GM11168 (cell line): ENCODE results near the gene POLR1F.
"Not testable (repeated sequence)": the region's sequence is repeated elsewhere in the genome, so short reads cannot be mapped to it uniquely, and the experiment has no call there.

Experiments used
- in situ Hi-C: fragments of 300-500 bp; cut with MboI; formaldehyde crosslinking; loops from one replicate; pipeline ENCODE4 v1.12.0; 2022; ENCODE audit warnings: low sequenced_read_pairs; ENCODE audit not compliant: unreplicated experiment

Gene POLR1F

GRCh38 chr7:19708397-19709248 is at the start of gene POLR1F:
TSS of gene POLR1F (minus strand) at chr7:19709037. CDS start at chr7:19709016, 21 bp downstream.
- in situ Hi-C loops, result no loop called here

GRCh38 chr7:19754521-19755116 is 45.8 kb upstream of the POLR1F start:
- in situ Hi-C loops, result loop anchor here (25.0 kb wide), 3 partner anchors 408 to 833 kb away; partner anchors contain the start of gene ITGB8

GRCh38 chr7:19752020-19752419 is 43.2 kb upstream of the POLR1F start:
- in situ Hi-C loops, result loop anchor here (25.0 kb wide), 3 partner anchors 410 to 835 kb away; partner anchors contain the start of gene ITGB8

- in situ Hi-C loops, result loop anchor here (25.0 kb wide), 3 partner anchors 413 to 838 kb away; partner anchors contain the start of gene ITGB8
Measured at GRCh38 chr7:19749658-19750057, 40.8 kb upstream of the POLR1F start.

GRCh38 chr7:19747740-19748339 is 39.0 kb upstream of the POLR1F start:
- in situ Hi-C loops, result no loop called here

- in situ Hi-C loops, result no loop called here
Measured at GRCh38 chr7:19744075-19744474, 35.2 kb upstream of the POLR1F start.

- in situ Hi-C loops, result no loop called here
Measured at GRCh38 chr7:19728716-19729115, 19.9 kb upstream of the POLR1F start.

GRCh38 chr7:19725770-19726169 is 16.9 kb upstream of the POLR1F start:
- in situ Hi-C loops, result no loop called here

- in situ Hi-C loops, result no loop called here
Measured at GRCh38 chr7:19715499-19715898, 6.7 kb upstream of the POLR1F start.

GRCh38 chr7:19713676-19714075 is 4.8 kb upstream of the POLR1F start:
- in situ Hi-C loops, result no loop called here

- in situ Hi-C loops, result no loop called here
Measured at GRCh38 chr7:19709249-19709578, 377 bp upstream of the POLR1F start.

- in situ Hi-C loops, result no loop called here
Measured at GRCh38 chr7:19707240-19707639, 1.6 kb downstream of the POLR1F start.

- in situ Hi-C loops, result no loop called here
Measured at GRCh38 chr7:19705663-19706062, 3.2 kb downstream of the POLR1F start.

- in situ Hi-C loops, result no loop called here
Measured at GRCh38 chr7:19701471-19701870, 7.4 kb downstream of the POLR1F start.

- in situ Hi-C loops, result no loop called here
Measured at GRCh38 chr7:19700936-19701335, 7.9 kb downstream of the POLR1F start.

GRCh38 chr7:19698331-19698730 is 10.5 kb downstream of the POLR1F start:
- in situ Hi-C loops, result no loop called here

GRCh38 chr7:19696926-19697325 is 11.9 kb downstream of the POLR1F start:
- in situ Hi-C loops, result no loop called here

GRCh38 chr7:19692111-19692828 is 16.6 kb downstream of the POLR1F start:
- in situ Hi-C loops, result no loop called here

- in situ Hi-C loops, result no loop called here
Measured at GRCh38 chr7:19690736-19691135, 18.1 kb downstream of the POLR1F start.

- in situ Hi-C loops, result not testable (repeated sequence)
Measured at GRCh38 chr7:19689130-19689529, 19.7 kb downstream of the POLR1F start.

- in situ Hi-C loops, result no loop called here
Measured at GRCh38 chr7:19681596-19681995, 27.2 kb downstream of the POLR1F start.
